Tibial artery (tissue), 4 donors: ENCODE results near the gene HVCN1.
"Not testable (repeated sequence)": the region's sequence is repeated elsewhere in the genome, so short reads cannot be mapped to it uniquely, and the experiment has no call there.

Source experiments
- DNase-seq, 2 donors: peaks; one replicate each; pipeline ENCODE4 v3.0.0-alpha.2; 2019
- H3K27ac ChIP-seq, 2 donors: fragments of 200-600 bp; sonication (generic) in 1 of 2; 1 replicate in 1 of 2; 2 replicates in 1 of 2; pipeline ENCODE4 v1.5.1; 2018 to 2019; ENCODE audit warnings: mild to moderate bottlenecking in 1 of 2
- H3K27me3 ChIP-seq, 2 donors: fragments of 200-600 bp; sonication (generic) in 1 of 2; one replicate each; pipeline versions ENCODE4 v1.5.1 to v1.6.0; 2016 to 2019
- H3K36me3 ChIP-seq, 3 donors: fragments of 200-600 bp; sonication (generic) in 2 of 3; one replicate each; pipeline ENCODE4 v1.5.1; 2016 to 2019; ENCODE audit warnings: mild to moderate bottlenecking in 2 of 3
- H3K4me1 ChIP-seq, 4 donors: fragments of 200-600 bp; sonication (generic) in 2 of 4; 1 replicate in 3 of 4; 2 replicates in 1 of 4; pipeline ENCODE4 v1.5.1; 2016 to 2019
- H3K4me3 ChIP-seq, 2 donors: fragments of 200-600 bp; sonication (generic) in 1 of 2; 1 replicate in 1 of 2; 2 replicates in 1 of 2; pipeline ENCODE4 v1.5.1; 2018 to 2019; ENCODE audit warnings: mild to moderate bottlenecking in 2 of 2
- H3K9me3 ChIP-seq, 3 donors: fragments of 200-600 bp; sonication (generic) in 1 of 3; one replicate each; pipeline ENCODE4 v1.5.1; 2016 to 2019
- CTCF ChIP-seq, 2 experiments: fragments of 200-600 bp in 1 of 2; fragments of 450-650 bp in 1 of 2; IDR thresholded peaks; one replicate each; pipeline ENCODE4 v1.5.1; 2017 to 2019; ENCODE audit warnings: antibody characterized with exemption in 2 of 2, mild to moderate bottlenecking in 1 of 2, moderate library complexity in 1 of 2
- intact Hi-C: fragments of 100-400 bp; cut with DNase I; formaldehyde crosslinking; loops from one replicate; pipeline ENCODE4 v1.15.0; 2023; ENCODE audit warnings: low total_unique reads

Gene HVCN1

GRCh38 chr12:110657747-110658146 lies 31.2 kb downstream of the HVCN1 start:
- H3K9me3 ChIP-seq = no peaks in the 10 kb centered on the region
- H3K27me3 ChIP-seq = no peaks in the 10 kb centered on the region
- intact Hi-C loops = no loop called here
- TF ChIP-seq CTCF (IDR thresholded peaks at IDR 0.05) = no peak
- no peaks in the 10 kb centered on the region for H3K4me1 ChIP-seq
- no peak overlapping the region for H3K27ac ChIP-seq
- no peak overlapping the region for H3K4me3 ChIP-seq
- no peak for DNase-seq
- H3K36me3 ChIP-seq = peaks cover 0 to 18% (median 6%) of the 10 kb centered on the region in 3 donors

GRCh38 chr12:110656071-110656655 lies 32.8 kb downstream of the HVCN1 start:
- Histone ChIP-seq H3K27me3 (no peaks in the 10 kb centered on the region), H3K4me1 (no peaks in the 10 kb centered on the region), H3K27ac (no peak overlapping the region), H3K9me3 (no peaks in the 10 kb centered on the region), H3K4me3 (no peak overlapping the region), H3K36me3 (peaks cover 0 to 27% (median 13%) of the 10 kb centered on the region in 3 donors)
- no peak for TF ChIP-seq CTCF (IDR thresholded peaks at IDR 0.05)
- no peak for DNase-seq
- intact Hi-C loops = no loop called here

- intact Hi-C loops, H3K4me1 ChIP-seq, H3K27me3 ChIP-seq, H3K4me3 ChIP-seq, H3K9me3 ChIP-seq, DNase-seq, H3K27ac ChIP-seq: not testable (repeated sequence)
- H3K36me3 ChIP-seq = peaks cover 0 to 40% (median 32%) of the 10 kb centered on the region in 3 donors
These were observed 34.7 kb downstream of the HVCN1 start for GRCh38 chr12:110654238-110654637.

- intact Hi-C loops = no loop called here
These were observed 39.5 kb downstream of the HVCN1 start for GRCh38 chr12:110649341-110649847.

GRCh38 chr12:110647631-110648040 lies 41.3 kb downstream of the HVCN1 start:
- Histone ChIP-seq H3K27me3 (no peaks in the 10 kb centered on the region), H3K4me1 (no peaks in the 10 kb centered on the region), H3K27ac (no peak overlapping the region), H3K4me3 (no peak overlapping the region), H3K9me3 (no peaks in the 10 kb centered on the region), H3K36me3 (peaks cover 14 to 72% (median 48%) of the 10 kb centered on the region in 3 donors)
- peak in 1 of 2 donors; percentile 13 for DNase-seq
- no peak for TF ChIP-seq CTCF (IDR thresholded peaks at IDR 0.05)
- intact Hi-C loops = no loop called here

More at GRCh38 chr12:110649341-110649847, 39.5 kb downstream of the HVCN1 start:
- Histone ChIP-seq H3K4me3 (no peak overlapping the region), H3K27ac (no peak overlapping the region), H3K9me3 (no peaks in the 10 kb centered on the region), H3K27me3 (no peaks in the 10 kb centered on the region), H3K36me3 (peaks cover 14 to 77% (median 42%) of the 10 kb centered on the region in 3 donors), H3K4me1 (no peaks in the 10 kb centered on the region)
- no peak for DNase-seq
- TF ChIP-seq CTCF (IDR thresholded peaks at IDR 0.05) = no peak

- TF ChIP-seq CTCF (IDR thresholded peaks at IDR 0.05) = no peak
- intact Hi-C loops = no loop called here
- Histone ChIP-seq H3K4me3 (no peak overlapping the region), H3K27me3 (no peaks in the 10 kb centered on the region), H3K27ac (peak overlapping the region in 1 of 2 donors; percentile 36), H3K36me3 (peaks cover 0 to 38% (median 7%) of the 10 kb centered on the region in 3 donors), H3K4me1 (peaks cover 0 to 25% (median 8%) of the 10 kb centered on the region in 4 donors), H3K9me3 (no peaks in the 10 kb centered on the region)
- DNase-seq = no peak
These were observed 47.4 kb downstream of the HVCN1 start for GRCh38 chr12:110641521-110641920.
